T47D (cell line): Measurements from ENCODE around the gene BTBD16.

ENCODE experiments used
- DNase-seq, 2 experiments: peaks; one replicate each; pipeline versions ENCODE4 v3.0.0 to v3.0.0-alpha.2; 2011 to 2012; ENCODE audit warnings: low read depth in 1 of 2, low spot score in 1 of 2
- JUND ChIP-seq: IDR thresholded peaks from 2 replicates; pipeline ENCODE4 v1.6.1; 2012; ENCODE audit warnings: low read depth
- in situ Hi-C: cut with HindIII; loops from 2 replicates; pipeline ENCODE4 v1.10.0; 2016; ENCODE audit warnings: low sequenced_read_pairs, low pct_unique_long_range_greater_than_20kb

BTBD16 gene

GRCh38 chr10:122285506-122286444, 14.7 kb downstream of the BTBD16 start:
- no peak for DNase-seq
- in situ Hi-C loops, result no loop called here
- TF ChIP-seq JUND, result no peak

- in situ Hi-C loops, result no loop called here
- TF ChIP-seq JUND, result no peak
- no peak for DNase-seq
These were observed 15.8 kb downstream of the BTBD16 start for GRCh38 chr10:122286867-122287266.

- in situ Hi-C loops, result no loop called here
- TF ChIP-seq JUND, result no peak
- no peak for DNase-seq
These were observed 16.5 kb downstream of the BTBD16 start for GRCh38 chr10:122287570-122287969.

GRCh38 chr10:122288262-122288661, 17.2 kb downstream of the BTBD16 start:
- no peak for DNase-seq
- in situ Hi-C loops, result no loop called here
- no peak for TF ChIP-seq JUND

- in situ Hi-C loops, result no loop called here
- no peak for TF ChIP-seq JUND
These were observed 17.8 kb downstream of the BTBD16 start for GRCh38 chr10:122288917-122289316.

GRCh38 chr10:122290334-122290733, 19.2 kb downstream of the BTBD16 start:
- no peak for DNase-seq
- in situ Hi-C loops, result no loop called here
- no peak for TF ChIP-seq JUND

More at GRCh38 chr10:122288917-122289316, 17.8 kb downstream of the BTBD16 start:
- no peak for DNase-seq

- TF ChIP-seq JUND, result no peak
- in situ Hi-C loops, result no loop called here
- DNase-seq, result no peak
These were observed 19.9 kb downstream of the BTBD16 start for GRCh38 chr10:122290833-122291532.

GRCh38 chr10:122291739-122292138, 20.6 kb downstream of the BTBD16 start:
- no peak for DNase-seq
- in situ Hi-C loops, result no loop called here
- no peak for TF ChIP-seq JUND

- no peak for DNase-seq
- in situ Hi-C loops, result no loop called here
These were observed 21.3 kb downstream of the BTBD16 start for GRCh38 chr10:122292376-122292775.

GRCh38 chr10:122293156-122293960, 22.3 kb downstream of the BTBD16 start:
- DNase-seq, result no peak
- no peak for TF ChIP-seq JUND
- in situ Hi-C loops, result no loop called here

More at GRCh38 chr10:122292376-122292775, 21.3 kb downstream of the BTBD16 start:
- TF ChIP-seq JUND, result no peak

- no peak for DNase-seq
- in situ Hi-C loops, result no loop called here
These were observed 22.9 kb downstream of the BTBD16 start for GRCh38 chr10:122293961-122294380.

More at GRCh38 chr10:122293961-122294380, 22.9 kb downstream of the BTBD16 start:
- TF ChIP-seq JUND, result no peak
